ENCODE measurements around the gene RAB28.
A peak's percentile ranks its signal among the peaks of the same experiment; 100 is the strongest.

Gene RAB28

DNA sequence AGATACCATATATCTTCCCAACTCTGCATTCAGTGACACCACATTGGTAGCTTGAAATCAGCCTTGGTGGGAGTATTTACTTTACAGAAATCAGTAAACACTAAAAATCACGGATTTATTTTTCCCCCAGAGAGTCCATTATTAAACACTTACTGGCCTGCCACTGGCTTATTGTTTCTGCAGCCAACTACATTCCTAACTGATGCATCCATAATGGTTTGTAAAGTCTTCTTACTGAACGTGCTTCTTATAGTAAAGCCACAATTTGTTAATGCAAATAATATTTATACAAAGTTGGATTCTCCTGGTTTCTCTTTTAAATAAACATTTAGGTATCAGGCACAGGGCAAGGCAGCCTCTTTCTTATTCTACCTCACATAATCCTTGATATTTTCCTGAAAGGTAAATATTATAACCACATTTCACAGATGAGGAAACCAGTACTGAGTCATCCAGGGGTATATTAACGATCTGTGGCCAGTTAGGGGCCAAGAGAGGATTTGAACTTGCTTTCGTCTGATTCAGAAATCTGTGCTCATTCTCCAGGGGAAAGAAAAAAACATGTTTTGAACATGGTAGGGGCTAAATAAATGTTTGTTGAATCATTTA is 136.5 kb downstream of the RAB28 start:
- TF ChIP-seq, protein P1, sequence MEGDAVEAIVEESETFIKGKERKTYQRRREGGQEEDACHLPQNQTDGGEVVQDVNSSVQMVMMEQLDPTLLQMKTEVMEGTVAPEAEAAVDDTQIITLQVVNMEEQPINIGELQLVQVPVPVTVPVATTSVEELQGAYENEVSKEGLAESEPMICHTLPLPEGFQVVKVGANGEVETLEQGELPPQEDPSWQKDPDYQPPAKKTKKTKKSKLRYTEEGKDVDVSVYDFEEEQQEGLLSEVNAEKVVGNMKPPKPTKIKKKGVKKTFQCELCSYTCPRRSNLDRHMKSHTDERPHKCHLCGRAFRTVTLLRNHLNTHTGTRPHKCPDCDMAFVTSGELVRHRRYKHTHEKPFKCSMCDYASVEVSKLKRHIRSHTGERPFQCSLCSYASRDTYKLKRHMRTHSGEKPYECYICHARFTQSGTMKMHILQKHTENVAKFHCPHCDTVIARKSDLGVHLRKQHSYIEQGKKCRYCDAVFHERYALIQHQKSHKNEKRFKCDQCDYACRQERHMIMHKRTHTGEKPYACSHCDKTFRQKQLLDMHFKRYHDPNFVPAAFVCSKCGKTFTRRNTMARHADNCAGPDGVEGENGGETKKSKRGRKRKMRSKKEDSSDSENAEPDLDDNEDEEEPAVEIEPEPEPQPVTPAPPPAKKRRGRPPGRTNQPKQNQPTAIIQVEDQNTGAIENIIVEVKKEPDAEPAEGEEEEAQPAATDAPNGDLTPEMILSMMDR (IDR thresholded peaks at IDR 0.05; ENCODE audit: low read depth, low read length, missing control alignments): no peak
- DNase-seq (ENCODE audit: extremely low read depth, low read depth): no peak
- H3K4me3 ChIP-seq (replicated peaks; ENCODE audit: low read depth, low read length): no peak overlapping the region

DNA sequence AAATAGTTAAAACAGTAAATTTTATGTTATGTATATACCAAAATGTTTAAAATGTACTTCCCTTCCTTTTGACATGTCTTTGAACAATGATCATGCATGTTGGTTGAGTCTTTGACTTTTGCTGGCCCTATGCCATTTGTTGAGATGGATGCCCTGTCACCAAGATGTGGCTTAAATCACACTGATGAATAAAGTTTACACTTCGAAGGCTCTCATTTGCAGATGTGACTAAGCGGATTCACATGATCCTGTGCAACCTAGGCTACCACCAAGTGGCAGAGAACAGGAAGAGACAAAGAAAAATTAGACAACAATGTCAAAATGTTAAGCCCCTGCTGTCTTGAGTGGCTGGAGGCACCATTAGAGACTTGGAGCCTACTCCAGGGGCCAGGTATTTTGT is 139.9 kb downstream of the RAB28 start:
- DNase-seq (ENCODE audit: extremely low read depth, low read depth): no peak
- TF ChIP-seq, protein P1 (IDR thresholded peaks at IDR 0.05; ENCODE audit: low read depth, low read length, missing control alignments): no peak
- H3K4me3 ChIP-seq (replicated peaks; ENCODE audit: low read depth, low read length): no peak overlapping the region

DNA sequence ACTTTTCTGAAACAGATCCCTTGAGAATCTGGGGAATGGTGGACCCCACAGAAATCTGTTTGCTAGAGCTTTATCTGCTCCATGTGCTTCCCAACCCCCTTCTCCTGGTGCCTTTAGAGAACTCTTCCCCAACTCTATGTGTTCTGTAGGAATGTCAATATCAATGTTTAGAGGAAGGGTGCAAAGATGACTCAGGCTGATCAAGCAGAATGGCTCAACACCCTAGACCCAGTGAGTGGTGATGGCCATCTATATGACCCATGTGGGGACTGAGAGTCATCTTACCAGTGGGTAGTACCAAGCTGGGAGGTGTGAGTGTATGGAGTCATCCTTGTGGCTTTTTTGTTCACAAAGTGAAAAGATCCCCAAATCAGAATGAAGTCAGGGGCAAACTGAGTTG is 143.5 kb downstream of the RAB28 start:
- TF ChIP-seq, protein P1 (IDR thresholded peaks at IDR 0.05; ENCODE audit: low read depth, low read length, missing control alignments): no peak
- no peak overlapping the region for H3K4me3 ChIP-seq (replicated peaks; ENCODE audit: low read depth, low read length)
- DNase-seq (ENCODE audit: extremely low read depth, low read depth): no peak

DNA sequence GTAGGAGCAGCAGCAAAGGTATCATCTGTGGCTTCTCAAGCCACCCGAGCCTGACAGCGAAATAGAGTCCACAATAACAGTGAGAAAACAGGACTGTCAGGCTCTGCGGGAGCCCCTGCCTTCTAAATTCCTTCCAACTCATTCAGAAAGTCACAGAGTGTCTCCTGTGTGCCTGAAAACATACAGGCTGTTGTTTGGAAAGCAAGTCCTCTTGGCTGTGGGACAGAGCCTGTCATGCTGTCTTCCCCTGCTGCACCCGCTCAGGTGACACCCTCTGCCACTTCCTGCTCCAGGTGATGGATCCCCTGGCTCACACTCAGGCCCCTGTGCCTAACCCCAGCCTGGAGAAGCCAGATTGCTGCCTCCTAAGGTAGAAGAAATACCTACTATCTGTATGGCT is 152.3 kb downstream of the RAB28 start:
- H3K4me3 ChIP-seq (replicated peaks; ENCODE audit: low read depth, low read length): no peak overlapping the region
- TF ChIP-seq, protein P1 (IDR thresholded peaks at IDR 0.05; ENCODE audit: low read depth, low read length, missing control alignments): no peak
- DNase-seq (ENCODE audit: extremely low read depth, low read depth): no peak

- TF ChIP-seq, protein P1 (IDR thresholded peaks at IDR 0.05; ENCODE audit: low read depth, low read length, missing control alignments): no peak
- DNase-seq (ENCODE audit: extremely low read depth, low read depth): peak; percentile 29
- H3K4me3 ChIP-seq (replicated peaks; ENCODE audit: low read depth, low read length): no peak overlapping the region
These were observed 154.2 kb downstream of the RAB28 start for GRCh38 chr4:13329963-13330362.

GRCh38 chr4:13329340-13329850 is 154.7 kb downstream of the RAB28 start:
- TF ChIP-seq, protein P1 (IDR thresholded peaks at IDR 0.05; ENCODE audit: low read depth, low read length, missing control alignments): no peak
- H3K4me3 ChIP-seq (replicated peaks; ENCODE audit: low read depth, low read length): no peak overlapping the region
- DNase-seq (ENCODE audit: extremely low read depth, low read depth): no peak

- DNase-seq (ENCODE audit: extremely low read depth, low read depth): no peak
These were observed 155.5 kb downstream of the RAB28 start for GRCh38 chr4:13328591-13328990.

More at GRCh38 chr4:13328591-13328990, 155.5 kb downstream of the RAB28 start:
- no peak overlapping the region for H3K4me3 ChIP-seq (replicated peaks; ENCODE audit: low read depth, low read length)
- TF ChIP-seq, protein P1 (IDR thresholded peaks at IDR 0.05; ENCODE audit: low read depth, low read length, missing control alignments): no peak
